ENCODE results near the gene PCSK6.

DNA sequence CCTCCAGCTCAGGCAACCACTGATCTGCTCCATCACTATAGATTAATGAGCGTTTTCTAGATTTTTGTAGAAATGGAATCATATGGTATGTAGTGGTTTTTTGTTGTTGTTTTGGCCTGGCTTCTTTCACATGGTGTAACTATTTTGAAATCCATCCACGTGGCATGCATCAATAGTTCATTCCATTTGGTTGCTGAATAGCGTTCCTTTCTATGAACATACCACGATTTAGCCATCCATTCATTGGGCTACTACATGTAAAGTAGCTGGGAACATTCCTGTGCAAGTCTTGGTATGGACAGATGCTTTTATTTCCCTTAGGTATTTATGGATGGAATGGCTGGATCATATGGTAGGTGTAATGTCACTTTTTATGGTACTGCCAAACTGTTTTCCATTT lies 227.0 kb downstream of the PCSK6 start:
- TF ChIP-seq CTCF (IDR thresholded peaks at IDR 0.05; ENCODE audit: low read length), result no peak
- TF ChIP-seq EZH2 (optimal IDR thresholded peaks at IDR 0.05; ENCODE audit: low read depth, low read length), result no peak
- no peak for TF ChIP-seq EZH2phosphoT487 (IDR thresholded peaks at IDR 0.05; ENCODE audit: low read length)

All from MM.1S (cell line).